T-helper 2 cell (primary cell): ENCODE measurements around the gene PAAF1.
"Not testable (repeated sequence)": the region's sequence is repeated elsewhere in the genome, so short reads cannot be mapped to it uniquely, and the experiment has no call there.

Experiments used
- DNase-seq, 5 experiments: peaks; one replicate each; pipeline versions ENCODE4 v3.0.0 to v3.0.0-alpha.2; 2012 to 2022

The PAAF1 gene

DNA sequence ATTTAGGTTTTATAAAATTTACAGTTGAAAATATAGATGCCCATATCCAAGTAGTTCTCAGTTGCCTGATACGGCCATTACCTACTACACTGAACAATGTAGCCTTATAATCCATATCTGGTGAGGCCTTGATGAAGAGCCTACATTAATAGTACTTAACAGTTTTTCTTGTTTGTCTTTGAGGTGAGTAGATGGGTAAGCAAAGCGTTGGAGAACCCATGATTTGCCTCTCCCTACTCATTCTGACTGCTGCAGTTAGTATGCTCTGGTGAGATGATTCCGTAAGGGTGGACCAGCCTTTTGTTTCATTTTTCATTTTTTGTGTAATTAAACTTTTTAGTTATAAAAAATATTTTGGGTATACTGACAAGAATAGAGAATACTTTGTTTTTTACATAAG, 11.4 kb downstream of the PAAF1 start:
- DNase-seq, result no peak

DNA sequence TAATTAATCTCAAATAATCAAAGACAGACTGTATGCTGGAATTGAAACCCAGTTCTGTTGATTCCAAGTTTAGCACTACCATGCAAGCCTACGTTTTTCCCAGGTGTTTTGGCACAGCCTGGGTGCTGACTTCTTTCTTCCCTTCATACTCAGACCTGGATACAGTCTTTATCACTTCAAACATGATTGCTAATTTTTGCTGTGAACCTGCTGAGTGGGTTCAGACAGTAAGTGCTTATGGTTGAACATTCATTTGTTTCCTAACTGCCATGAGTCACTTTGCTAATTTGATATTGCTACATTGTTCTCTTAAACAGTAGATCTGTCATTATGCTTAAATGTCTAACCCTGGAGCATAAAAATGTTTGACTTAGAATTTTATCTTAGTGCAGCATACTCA, 12.2 kb downstream of the PAAF1 start:
- DNase-seq, result no peak

DNA sequence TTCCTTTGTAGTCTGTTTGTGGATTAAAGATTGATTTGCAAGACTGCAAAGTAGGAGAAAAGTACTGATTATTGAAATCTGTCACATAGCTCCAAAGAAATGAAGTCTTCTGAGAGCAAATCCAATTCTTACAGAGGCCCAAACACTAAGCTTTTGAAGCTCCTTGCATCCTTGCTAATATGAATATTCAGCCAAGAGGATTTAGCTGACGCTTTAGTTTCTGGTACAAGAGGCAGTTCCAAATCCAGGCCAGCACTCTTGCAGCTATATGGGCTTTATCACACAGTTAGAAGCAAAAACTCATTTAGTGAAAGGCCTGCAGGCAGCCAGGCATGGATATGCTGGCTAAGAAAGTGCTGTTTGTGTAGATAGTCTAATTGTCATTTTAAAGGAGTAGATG, 12.7 kb downstream of the PAAF1 start:
- DNase-seq, result no peak

DNA sequence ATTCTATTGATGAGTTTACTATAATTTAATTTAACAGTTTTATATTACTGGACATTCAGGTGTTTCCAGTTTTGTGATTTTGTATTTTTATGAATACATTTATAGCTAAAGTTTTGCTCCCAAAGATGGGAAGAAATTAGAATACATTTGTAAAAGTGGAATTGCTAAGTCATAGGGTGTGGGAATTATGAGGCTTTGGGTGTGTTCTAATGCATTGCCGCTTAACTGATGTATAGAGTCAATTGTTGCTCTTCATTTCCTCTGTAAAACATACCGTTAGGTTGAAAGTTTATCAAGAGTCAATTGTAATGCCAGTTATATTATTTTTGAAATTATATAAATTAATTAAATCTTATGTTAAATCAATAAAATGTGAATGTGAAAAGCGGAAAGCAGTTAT, 16.2 kb downstream of the PAAF1 start:
- no peak for DNase-seq

DNA sequence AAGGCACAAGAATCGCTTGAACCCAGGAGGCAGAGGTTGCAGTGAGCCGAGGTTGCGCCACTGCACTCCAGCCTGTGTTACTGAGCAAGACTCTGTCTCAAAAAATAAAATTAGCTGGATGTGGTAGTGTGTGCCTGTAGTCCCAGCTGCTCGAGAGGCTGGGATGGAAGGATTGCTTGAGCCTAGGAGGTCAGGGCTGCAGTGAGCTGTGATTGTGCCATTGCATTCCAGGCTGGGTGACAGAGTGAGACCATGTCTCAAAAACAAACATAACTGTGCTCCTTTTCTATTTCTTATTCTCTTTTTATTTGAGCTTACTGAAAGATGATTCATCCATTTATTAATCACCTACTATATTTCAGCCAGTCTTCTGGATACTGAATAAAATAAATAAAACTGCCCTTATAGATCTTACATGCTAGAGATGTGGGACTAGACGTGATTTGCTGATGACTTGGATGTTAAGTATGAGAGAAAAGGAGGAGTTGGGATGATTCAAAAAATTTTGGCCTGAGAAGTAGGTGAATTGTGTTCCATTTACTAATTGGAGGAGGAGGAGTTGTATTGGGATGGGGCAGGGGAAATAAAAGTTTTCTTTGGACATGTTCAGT, 18.0 kb downstream of the PAAF1 start:
- DNase-seq, result no peak

DNA sequence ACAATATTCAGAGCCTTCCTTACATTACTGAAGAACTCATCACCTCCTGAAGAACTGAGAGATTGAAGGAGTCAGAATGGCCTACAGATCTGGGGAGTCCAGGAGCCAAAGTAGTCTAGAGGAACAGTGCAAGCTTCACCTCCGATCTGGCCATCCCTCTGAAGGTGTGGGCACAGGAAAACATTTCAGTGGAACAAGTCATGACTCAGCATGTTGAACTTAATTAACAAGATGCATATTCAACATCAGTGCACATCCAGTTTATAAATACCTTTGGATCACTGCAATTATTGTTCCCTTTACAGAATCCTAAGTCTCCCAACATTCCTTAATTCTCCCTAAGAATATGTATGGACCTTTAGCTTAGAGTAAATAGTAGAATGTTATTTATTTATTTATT, 25.5 kb downstream of the PAAF1 start:
- DNase-seq, result no peak

DNA sequence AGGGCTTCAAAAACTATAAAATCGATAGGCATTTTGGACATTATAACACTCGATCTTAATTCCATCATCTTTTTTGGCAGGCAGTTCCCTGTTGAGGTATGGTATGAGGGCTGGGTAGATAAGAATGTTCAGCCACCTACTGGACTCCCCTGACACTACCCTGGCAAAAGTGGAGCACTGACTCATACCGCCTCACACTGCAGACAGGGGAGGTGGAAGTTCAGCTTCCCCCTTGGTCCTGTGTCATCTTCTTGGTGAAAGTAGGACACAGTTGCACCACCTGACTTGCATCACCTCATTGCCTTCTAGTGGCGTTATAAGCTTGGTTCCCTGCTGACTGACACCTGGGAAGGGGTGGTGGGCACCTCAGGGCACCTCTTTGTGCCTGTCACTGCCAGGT, 30.4 kb downstream of the PAAF1 start:
- peak in 1 of 5 experiments; percentile 10 for DNase-seq

DNA sequence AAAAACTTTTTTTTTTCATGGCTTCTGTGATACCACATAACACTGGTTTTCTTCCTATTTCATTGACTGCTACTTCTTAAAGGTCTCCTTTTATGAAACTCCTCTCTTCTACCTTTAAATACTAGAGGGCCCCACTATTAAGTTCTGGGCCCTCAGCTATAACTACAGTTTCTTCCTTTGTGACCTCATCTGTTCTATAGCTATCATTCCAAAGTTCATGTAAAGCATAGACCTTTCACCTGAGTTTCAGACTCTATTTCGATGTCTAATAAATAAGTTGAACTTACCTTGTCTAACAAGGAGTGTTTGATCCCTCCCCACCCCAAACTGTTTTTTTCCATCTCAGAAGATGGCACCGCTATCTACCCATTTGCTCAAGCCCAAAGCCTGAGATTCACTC, 35.2 kb downstream of the PAAF1 start:
- DNase-seq, result no peak

DNA sequence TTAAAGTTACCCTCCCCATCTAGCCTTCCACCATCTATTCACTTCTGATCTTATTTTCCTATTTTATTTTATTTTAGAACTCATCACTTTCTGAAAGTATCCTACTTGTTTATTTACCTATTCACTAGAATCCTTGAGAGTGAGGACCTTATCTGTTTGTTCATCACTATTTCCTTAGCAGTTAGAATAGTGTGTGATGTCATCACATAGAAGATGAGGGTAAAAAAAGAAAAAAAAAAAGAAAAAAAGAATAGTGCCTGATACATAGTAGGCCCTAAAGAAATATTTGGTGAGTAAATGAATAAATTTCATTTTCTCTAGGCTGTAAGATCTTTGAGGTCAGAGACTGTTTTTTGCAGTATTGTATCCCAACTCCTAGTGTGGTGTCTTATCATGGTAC, 36.7 kb downstream of the PAAF1 start:
- DNase-seq, result no peak

DNA sequence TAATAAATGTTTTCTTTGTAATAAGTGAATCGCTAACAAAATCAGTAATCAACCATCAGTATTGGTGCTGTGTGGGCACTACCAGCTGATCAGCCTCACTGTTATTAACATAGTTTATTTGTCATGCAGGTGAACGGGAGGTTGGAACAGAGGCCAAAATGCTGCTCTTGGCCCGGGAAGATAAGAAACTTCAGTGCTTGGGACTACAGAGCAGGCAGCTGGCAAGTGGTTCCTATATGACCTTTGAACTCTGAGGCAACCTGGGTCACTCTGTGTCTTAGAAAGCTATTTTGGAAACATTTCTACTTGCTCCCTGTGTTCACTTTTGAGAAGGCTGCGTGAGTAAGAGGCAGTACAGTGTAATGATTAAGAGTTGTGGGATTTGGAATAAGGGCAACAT, 37.5 kb downstream of the PAAF1 start:
- no peak for DNase-seq

DNA sequence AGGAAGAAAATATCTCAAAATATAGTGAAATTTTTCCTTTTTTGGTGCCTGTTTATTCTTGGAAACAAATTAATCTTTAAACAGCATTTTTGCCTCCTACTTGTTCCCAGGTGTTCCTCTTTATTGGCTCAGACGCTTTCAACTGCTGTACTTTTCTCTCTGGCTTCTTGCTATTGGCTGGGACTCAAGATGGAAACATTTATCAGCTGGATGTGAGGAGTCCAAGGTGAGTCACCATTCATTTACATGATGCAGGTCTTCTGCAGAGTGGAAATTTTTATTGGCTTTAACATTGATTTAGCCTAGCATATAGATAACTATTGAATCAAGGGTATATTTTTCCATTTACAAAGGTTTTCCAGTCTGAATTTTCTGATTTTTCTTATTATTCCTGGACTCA, 39.6 kb downstream of the PAAF1 start:
- DNase-seq, result no peak

DNA sequence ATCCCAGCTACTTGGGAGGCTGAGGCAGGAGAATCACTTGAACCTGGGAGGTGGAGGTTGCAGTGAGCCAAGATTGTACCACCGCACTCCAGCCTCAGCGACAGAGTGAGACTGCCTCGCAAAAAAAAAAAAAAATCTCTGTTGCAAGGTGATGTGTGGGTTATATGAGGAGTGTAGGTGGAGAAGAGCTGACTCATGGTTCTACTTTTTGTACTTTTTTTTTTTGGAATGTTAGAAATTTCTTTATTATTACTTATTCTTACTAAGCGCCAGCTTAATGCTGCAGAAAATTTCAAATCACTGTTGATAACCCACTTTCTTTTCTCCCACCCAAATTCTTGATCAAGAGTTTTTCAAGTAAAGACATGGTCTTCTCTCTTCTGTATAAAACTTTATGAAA, 44.4 kb downstream of the PAAF1 start:
- DNase-seq, result no peak

DNA sequence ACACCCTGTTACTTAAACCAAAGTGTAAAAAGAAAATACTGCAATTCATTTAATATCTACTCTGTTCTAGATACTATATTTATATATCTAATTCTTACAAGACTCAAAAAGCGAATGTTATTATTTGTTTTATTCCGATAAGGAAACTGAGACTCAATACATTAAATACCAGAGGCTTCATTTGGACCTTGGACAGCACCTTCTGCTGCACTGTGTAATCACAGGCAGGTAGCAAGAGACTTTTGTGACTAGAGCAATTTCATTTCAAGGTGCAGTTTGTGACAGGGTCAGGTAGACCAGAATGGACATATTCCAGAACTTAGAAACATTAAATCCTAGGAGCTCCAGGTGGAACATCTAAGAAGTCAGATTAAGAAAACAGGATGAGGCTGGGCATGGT, 52.6 kb downstream of the PAAF1 start:
- no peak for DNase-seq

DNA sequence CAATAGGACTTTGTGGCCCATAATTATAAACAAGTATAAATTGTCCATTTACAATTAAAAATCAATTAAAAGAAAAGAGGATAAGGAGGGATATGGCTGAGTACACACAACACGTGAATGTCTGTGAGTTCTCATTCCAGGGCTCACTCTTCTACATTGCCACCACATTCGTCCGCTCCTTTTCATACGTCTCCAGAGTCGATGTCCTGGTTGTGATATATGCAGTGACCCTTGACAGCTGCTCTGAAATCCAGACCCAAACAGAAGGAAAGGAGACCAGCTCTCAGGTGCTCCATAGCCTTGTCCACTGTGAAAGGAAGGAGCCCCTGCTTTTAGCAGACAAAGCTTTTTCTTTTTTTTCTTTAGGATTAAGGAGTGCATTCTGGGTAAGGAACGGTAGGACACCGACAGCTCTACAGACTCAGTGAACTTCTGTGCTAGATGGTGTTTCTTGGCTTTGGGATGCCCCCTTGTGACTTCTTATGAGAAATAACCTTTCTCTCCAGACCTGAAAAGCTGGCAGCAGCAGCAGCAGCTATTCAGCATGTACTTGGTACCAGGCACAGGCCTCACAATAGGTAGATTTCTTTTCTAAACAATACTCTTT, 54.3 kb downstream of the PAAF1 start:
- DNase-seq, result peak in 1 of 5 experiments; percentile 65

DNA sequence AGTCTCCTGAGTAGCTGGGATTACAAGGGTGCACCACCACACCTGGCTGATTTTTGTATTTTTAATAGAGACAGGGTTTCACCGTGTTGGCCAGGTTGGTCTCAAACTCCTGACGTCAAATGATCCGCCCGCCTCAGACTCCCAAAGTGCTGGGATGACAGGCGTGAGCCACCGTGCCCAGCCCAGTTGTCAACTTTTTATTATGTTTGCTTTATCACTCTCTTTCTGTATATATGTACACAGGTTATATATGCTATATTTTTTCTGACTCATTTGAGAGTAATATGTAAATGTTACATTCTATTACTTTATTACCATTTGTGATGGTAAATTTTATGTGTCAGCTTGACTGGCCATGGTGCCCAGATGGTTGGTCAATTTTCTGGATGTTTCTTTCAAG, 55.2 kb downstream of the PAAF1 start:
- no peak for DNase-seq

DNA sequence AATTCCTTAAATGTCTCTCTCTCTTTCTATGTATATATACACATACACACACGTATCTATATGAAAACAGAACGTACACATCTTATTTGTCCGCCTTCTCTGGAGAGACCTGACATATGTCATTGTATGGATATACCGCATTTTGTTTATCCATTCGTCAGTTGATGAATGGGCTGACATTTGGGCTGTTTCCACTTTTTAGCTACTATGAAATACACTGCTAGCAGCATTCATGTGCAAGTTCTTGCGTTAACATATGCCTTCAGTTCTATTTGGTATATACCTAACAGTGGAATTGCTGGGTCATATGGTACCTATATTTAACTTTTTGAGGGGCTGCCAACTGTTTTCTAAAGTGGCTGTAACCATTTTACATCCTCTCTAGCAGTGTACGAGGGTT, 56.0 kb downstream of the PAAF1 start:
- no peak for DNase-seq

DNA sequence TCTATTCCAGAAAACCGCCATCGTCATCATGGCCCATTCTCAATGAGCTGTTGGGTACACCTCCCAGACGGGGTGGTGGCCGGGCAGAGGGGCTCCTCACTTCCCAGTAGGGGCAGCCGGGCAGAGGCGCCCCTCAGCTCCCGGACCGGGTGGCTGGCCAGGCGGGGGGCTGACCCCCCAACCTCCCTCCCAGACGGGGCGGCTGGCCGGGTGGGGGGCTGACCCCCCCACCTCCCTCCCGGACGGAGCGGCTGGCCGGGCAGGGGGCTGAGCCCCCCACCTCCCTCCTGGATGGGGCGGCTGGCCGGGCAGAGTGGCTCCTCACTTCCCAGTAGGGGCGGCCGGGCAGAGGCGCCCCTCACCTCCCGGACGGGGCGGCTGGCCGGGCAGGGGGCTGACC, 59.2 kb downstream of the PAAF1 start:
- not testable (repeated sequence) for DNase-seq

DNA sequence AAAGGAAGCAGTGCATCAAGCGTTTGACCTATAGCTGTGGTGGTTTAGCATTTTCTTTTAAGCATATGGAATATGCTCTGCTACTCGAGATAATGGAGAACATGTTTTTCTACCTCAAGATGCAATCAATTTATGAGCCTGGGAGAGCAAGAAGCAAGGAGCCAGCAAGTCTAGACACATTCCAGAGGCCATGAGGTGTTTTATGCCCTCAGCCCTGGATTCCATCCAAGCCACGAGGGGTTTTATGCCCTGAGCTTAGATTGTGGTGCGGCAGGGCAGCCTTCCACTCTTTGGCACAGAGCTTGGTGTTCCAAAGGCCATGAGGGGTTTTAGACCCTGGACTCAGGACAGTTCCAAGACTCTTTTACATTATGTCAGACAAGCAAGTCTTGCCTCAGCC, 62.3 kb downstream of the PAAF1 start:
- no peak for DNase-seq

DNA sequence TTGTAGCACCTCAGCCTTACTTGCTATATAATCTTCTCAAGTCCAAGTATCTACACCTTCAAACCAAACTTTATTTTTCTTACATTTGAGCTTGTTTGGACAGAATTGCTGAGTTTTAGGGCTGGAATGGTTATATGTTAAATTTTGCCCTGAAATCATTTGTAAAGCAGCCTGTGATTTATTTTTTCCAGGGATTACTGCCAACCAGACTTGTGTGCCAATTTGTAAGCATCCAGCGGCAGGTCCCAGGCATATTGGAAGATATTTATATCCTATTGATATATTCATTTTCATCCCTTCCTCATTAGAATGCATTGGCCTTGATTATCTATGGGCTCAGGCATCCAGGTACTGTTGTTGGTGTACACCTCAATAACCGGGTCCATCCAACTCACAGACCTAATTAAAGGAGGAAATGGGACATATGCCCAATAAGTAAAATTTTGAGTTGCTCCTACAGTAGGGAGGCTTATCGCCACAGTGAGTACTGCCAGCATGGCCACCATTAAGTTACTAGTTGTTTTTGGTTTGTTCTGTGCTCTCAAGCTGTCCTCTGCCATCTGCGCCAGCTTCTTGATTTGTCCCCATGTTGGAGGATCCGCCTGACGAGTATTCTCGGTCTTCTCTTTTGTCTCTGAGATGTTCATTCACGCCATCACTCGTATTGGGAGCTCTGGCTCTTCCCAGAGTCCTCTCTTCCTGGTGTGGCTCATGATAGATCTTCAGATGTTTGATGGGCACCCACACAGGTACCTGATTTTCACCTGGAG, 64.2 kb downstream of the PAAF1 start:
- DNase-seq, result no peak

DNA sequence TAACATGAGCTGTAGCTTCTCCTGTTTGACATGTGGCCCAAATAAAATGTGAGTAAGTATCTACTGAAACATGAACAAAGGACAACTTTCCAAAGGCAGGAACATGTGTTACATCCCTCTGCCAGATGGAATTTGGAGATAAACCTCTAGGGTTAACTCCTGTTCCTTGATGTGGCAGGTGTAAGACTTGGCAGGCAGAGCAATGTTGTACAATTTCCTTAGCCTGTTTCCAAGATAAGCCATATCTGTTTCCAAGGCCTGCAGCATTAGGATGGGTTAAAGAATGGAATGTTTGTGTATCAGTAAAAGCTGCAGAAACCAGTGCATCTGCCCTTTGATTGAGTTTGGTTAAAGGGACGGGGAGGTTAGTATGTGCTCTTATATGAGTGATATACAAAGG, 65.2 kb downstream of the PAAF1 start:
- DNase-seq, result no peak

DNA sequence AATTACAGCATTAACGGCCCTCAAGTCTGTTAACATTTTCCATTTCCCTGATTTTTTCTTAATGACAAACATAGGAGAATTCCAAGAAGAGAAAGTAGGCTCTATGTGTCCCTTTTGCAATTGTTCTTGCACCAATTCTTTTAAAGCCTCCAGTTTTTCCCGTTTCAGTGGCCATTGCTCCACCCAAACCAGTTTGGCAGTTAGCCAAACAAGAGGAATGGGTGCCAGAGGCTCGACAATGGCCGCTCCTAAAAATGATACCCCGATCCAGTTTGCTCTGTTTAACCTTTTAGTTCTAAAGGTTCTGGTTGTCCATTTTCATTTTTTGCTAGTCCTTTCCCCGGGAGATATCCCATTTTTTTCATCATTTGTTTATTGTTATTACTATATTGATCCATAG, 67.3 kb downstream of the PAAF1 start:
- DNase-seq, result no peak

DNA sequence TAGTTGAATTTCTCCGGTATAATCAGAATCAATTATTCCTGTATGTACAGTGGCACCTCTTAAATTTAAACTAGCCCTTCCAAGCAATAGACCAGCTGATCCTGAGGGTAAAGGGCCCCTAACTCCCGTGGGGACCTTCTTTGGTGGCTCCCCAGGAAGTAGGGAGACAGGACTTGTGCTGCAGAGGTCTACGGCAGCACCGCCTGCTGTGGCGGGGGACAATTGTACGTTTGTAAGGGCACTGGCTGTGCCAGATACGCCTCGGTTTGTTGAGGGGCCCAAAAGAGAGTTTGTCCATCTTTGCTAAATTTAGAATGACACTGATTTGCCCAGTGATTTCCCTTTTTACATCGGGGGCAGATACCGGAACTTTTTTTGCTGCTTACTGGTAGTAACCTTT, 68.1 kb downstream of the PAAF1 start:
- DNase-seq, result no peak

DNA sequence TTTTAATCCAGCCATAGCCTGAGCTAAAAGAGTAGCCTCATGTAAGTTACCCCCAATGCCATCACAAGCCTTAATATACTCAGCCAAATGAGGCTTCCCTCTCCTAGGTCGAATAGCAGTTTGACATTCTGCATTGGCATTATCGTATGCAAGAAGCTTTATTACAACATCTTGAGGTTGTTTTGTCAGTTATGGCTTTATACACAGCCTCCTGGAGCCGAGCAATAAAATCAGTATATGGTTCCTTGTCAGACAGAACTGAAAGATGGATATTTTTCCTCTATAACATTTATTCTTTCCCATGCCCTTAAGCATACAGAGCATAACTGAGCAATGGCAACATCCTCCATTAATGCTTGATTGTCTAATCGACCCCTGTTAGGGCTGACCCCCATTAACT, 68.6 kb downstream of the PAAF1 start:
- DNase-seq, result no peak

DNA sequence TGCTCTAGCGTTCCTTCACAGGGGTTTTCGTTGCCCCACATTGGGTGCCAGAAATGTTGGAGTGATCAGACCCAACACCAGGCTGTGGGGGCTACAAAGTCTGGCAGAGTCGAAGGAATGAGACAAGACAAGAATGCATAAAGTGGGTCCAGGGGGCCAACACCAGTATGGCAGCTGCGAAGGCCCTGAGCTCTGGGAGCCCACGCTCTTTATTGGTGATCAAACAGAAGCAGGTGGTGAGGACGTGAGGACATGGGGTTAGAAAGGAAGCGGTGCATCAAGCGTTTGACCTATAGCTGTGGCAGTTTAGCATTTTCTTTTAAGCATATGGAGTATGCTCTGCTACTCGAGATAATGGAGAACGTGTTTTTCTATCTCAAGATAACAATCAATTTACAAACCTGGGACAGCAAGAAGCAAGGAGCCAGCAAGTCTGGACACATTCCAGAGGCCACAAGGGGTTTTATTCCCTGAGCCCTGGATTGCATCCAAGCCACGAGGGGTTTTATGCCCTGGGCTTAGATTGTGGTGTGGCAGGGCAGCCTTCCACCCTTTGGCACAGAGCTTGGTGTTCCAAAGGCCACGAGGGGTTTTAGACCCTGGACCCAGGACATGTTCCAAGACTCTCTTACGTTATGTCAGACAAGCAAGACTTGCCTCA, 70.1 kb downstream of the PAAF1 start:
- no peak for DNase-seq
